HepG2 (cell line): Measurements from ENCODE around the gene PEMT. TPM values are rescaled to one million over a fixed set of nuclear protein-coding genes. Genes with fewer than 3 reads are reported as not detected.

Experiments used
- ATAC-seq: fragments of 200-7000 bp; cut with Tn5 transposase; 3 replicates; pipeline ENCODE4 v1.9.1; 2020; ENCODE audit warnings: mild to moderate bottlenecking, moderate library complexity
- BruUV-seq: library from RNA; stranded (reverse); fragments of 400-500 nt; replicated peaks from 2 replicates; lab custom pipeline; 2021; lab: Mats Ljungman, UMichigan
- CTCF ChIA-PET: fragments of 300-600 bp; formaldehyde crosslinking; extraction: SDS; loops from one replicate; lab custom pipeline; 2021; ENCODE audit warnings: low total read pairs, inconsistent platforms, low intra/inter-chr PET ratio; lab: Yijun Ruan, JAX
- POLR2A ChIA-PET: fragments of 350-600 bp; sonication (Branson Sonifier 250); formaldehyde crosslinking; loops from one replicate; lab custom pipeline; 2020; ENCODE audit warnings: antibody characterized with exemption, inconsistent platforms; lab: Yijun Ruan, JAX
- DNase-seq: peaks from one replicate; pipeline ENCODE4 v3.0.0-alpha.2; 2015; ENCODE audit warnings: low spot score
- FAIRE-seq: peaks from 3 replicates; lab custom pipeline; 2011; peaks lifted over from hg19 to GRCh38; lab: Jason Lieb, UNC
- H2AFZ ChIP-seq: one replicate; pipeline ENCODE4 v1.6.1; 2011; ENCODE audit warnings: low read length, inconsistent platforms
- H3K27ac ChIP-seq: fragments of 300-600 bp; 3 replicates; pipeline ENCODE4 v1.8.0; 2011; ENCODE audit warnings: mixed run types, mild to moderate bottlenecking, mixed read lengths, low read length, inconsistent platforms; ENCODE audit not compliant: insufficient read depth; ENCODE audit errors: extremely low read length
- H3K27me3 ChIP-seq, 2 experiments: fragments of 200-600 bp in 1 of 2; 2 replicates in 1 of 2; 3 replicates in 1 of 2; pipeline versions ENCODE4 v1.6.0 to v1.8.0; 2011; ENCODE audit warnings: low read length in 2 of 2, mild to moderate bottlenecking in 2 of 2, moderate library complexity in 2 of 2, inconsistent platforms in 1 of 2; ENCODE audit not compliant: insufficient read depth in 2 of 2, control insufficient read depth in 1 of 2
- H3K36me3 ChIP-seq, 2 experiments: fragments of 200-600 bp in 1 of 2; replicated peaks in 1 of 2; 2 replicates in 1 of 2; 3 replicates in 1 of 2; pipeline versions ENCODE4 v1.5.1 to v1.8.0; 2011; ENCODE audit warnings: low read length in 2 of 2, inconsistent platforms in 1 of 2; ENCODE audit not compliant: insufficient read depth in 2 of 2, control insufficient read depth in 1 of 2
- H3K4me1 ChIP-seq: 2 replicates; pipeline ENCODE4 v1.5.1; 2012; ENCODE audit warnings: low read length, inconsistent platforms; ENCODE audit not compliant: insufficient read depth
- H3K4me2 ChIP-seq: 2 replicates; pipeline ENCODE4 v1.6.0; 2011; ENCODE audit warnings: low read depth, low read length, inconsistent platforms
- H3K4me3 ChIP-seq, 3 experiments: fragments of 200-600 bp in 1 of 3; sonication (generic), shearing (Covaris generic) in 1 of 3; replicated peaks in 1 of 3; 2 replicates each; pipeline ENCODE4 v1.5.1; 2011 to 2016; ENCODE audit warnings: low read length in 3 of 3, inconsistent platforms in 2 of 3, low read depth in 2 of 3, mild to moderate bottlenecking in 2 of 3, control low read depth in 1 of 3, mixed read lengths in 1 of 3; ENCODE audit not compliant: insufficient read depth in 1 of 3
- H3K79me2 ChIP-seq: one replicate; pipeline ENCODE4 v1.6.1; 2011; ENCODE audit warnings: low read length, inconsistent platforms; ENCODE audit not compliant: insufficient read depth
- H3K9ac ChIP-seq: 2 replicates; pipeline ENCODE4 v1.6.0; 2011; ENCODE audit warnings: mild to moderate bottlenecking, low read depth, low read length, inconsistent platforms; ENCODE audit not compliant: insufficient read depth
- H3K9me3 ChIP-seq: 2 replicates; pipeline ENCODE4 v1.5.1; 2012; ENCODE audit warnings: mild to moderate bottlenecking, low read length
- H4K20me1 ChIP-seq: 2 replicates; pipeline ENCODE4 v1.6.0; 2011; ENCODE audit warnings: inconsistent platforms, mild to moderate bottlenecking, low read length, moderate library complexity; ENCODE audit not compliant: insufficient read depth
- CHD2 ChIP-seq: IDR thresholded peaks from 2 replicates; pipeline ENCODE4 v1.6.1; 2011; ENCODE audit warnings: low read depth, low read length, improper control_type of control experiment
- ETV6 ChIP-seq: sonication (generic); formaldehyde crosslinking; conservative IDR thresholded peaks from 2 replicates; pipeline ENCODE4 v1.4.0; 2020; ENCODE audit warnings: missing genetic modification reagents
- HOXA5 ChIP-seq: sonication (generic); formaldehyde crosslinking; IDR thresholded peaks from 2 replicates; pipeline ENCODE4 v1.4.0; 2020; ENCODE audit warnings: missing genetic modification reagents
- MYNN ChIP-seq: sonication (generic); formaldehyde crosslinking; IDR thresholded peaks from 2 replicates; pipeline ENCODE4 v1.4.0; 2020; ENCODE audit warnings: mild to moderate bottlenecking, low read depth, missing genetic modification reagents
- NCOA2 ChIP-seq: sonication (generic); formaldehyde crosslinking; IDR thresholded peaks from 2 replicates; pipeline ENCODE4 v1.8.0; 2022; ENCODE audit warnings: inconsistent platforms
- NFRKB ChIP-seq: fragments of 450-650 bp; IDR thresholded peaks from 2 replicates; pipeline ENCODE4 v1.6.1; 2017
- SP4 ChIP-seq: sonication (generic); formaldehyde crosslinking; IDR thresholded peaks from 2 replicates; pipeline ENCODE4 v1.8.1; 2023; ENCODE audit warnings: mild to moderate bottlenecking, missing genetic modification reagents
- SRY ChIP-seq: sonication (generic); formaldehyde crosslinking; IDR thresholded peaks from 2 replicates; pipeline ENCODE4 v1.8.0; 2022; ENCODE audit warnings: mild to moderate bottlenecking, missing genetic modification reagents
- STAT5B ChIP-seq: sonication (generic); formaldehyde crosslinking; IDR thresholded peaks from 2 replicates; pipeline ENCODE4 v1.4.0; 2020; ENCODE audit warnings: missing genetic modification reagents
- TEAD2 ChIP-seq: sonication (generic); formaldehyde crosslinking; IDR thresholded peaks from 2 replicates; pipeline ENCODE4 v1.9.0; 2021; ENCODE audit warnings: missing genetic modification reagents
- ZNF205 ChIP-seq: IDR thresholded peaks from 2 replicates; pipeline ENCODE4 v1.6.1; 2018; ENCODE audit warnings: missing biosample characterization, missing genetic modification reagents
- ZNF235 ChIP-seq: sonication (generic); formaldehyde crosslinking; IDR thresholded peaks from 2 replicates; pipeline ENCODE4 v1.8.1; 2023; ENCODE audit warnings: mild to moderate bottlenecking, missing genetic modification reagents, borderline replicate concordance
- ZNF331 ChIP-seq: sonication (generic); formaldehyde crosslinking; IDR thresholded peaks from 2 replicates; pipeline ENCODE4 v1.4.0; 2020; ENCODE audit warnings: missing genetic modification reagents
- WGBS: methylation state at CpG from one replicate; pipeline ENCODE4 v1.1.6; 2017; ENCODE audit warnings: low lambda C conversion rate; 5-methylcytosine and 5-hydroxymethylcytosine counted together
- in situ Hi-C: cut with HindIII; loops from 2 replicates; pipeline ENCODE4 v1.10.0; 2017; ENCODE audit warnings: low pct_unique_long_range_greater_than_20kb; ENCODE audit not compliant: extremely low pct_ligation_motif_present
- intact Hi-C: fragments of 100-400 bp; cut with micrococcal nuclease; formaldehyde crosslinking; loops from one replicate; pipeline ENCODE4 v1.10.0; 2022; ENCODE audit not compliant: unreplicated experiment
- polyA plus RNA-seq, 8 experiments: library from polyadenylated mRNA; depleted of rRNA in 3 of 8; stranded (reverse) in 7 of 8; unstranded in 1 of 8; fragments of >200 nt; fragmentation: Illumina TruSeq in 4 of 8; extraction: Trizol in 4 of 8; gene quantifications; 2 replicates each; pipeline versions ENCODE4 v1.2.1 to v1.2.3, GENCODE V29; 2011 to 2016; ENCODE audit warnings: low read depth in 4 of 8, missing spikeins in 1 of 8, mixed read lengths in 1 of 8; ENCODE audit not compliant: insufficient read depth in 1 of 8
- total RNA-seq, 5 experiments: library from RNA; depleted of rRNA; stranded (reverse); fragments of >200 nt; fragmentation: Illumina TruSeq; extraction: Trizol; gene quantifications; 2 replicates each; pipeline ENCODE4 v1.2.3, GENCODE V29; 2016; ENCODE audit warnings: low read depth in 1 of 5
- TF ChIP-seq, protein P1 (sequence below): IDR thresholded peaks from 2 replicates; pipeline ENCODE4 v1.4.0; 2020; ENCODE audit warnings: mild to moderate bottlenecking, missing genetic modification reagents
- TF ChIP-seq, protein P2 (sequence below): sonication (generic); formaldehyde crosslinking; IDR thresholded peaks from 2 replicates; pipeline ENCODE4 v1.4.0; 2020; ENCODE audit warnings: missing genetic modification reagents
- TF ChIP-seq, protein P3 (sequence below): sonication (generic); formaldehyde crosslinking; IDR thresholded peaks from 2 replicates; pipeline ENCODE4 v1.9.0; 2021; ENCODE audit warnings: mild to moderate bottlenecking, missing genetic modification reagents

Gene PEMT
- total and polyA plus RNA-seq, 2 of the 13 experiments (the other 11 are each of a cell fraction or from before 2014, with no cell fraction given), result 31.7 to 43.6 TPM

DNA sequence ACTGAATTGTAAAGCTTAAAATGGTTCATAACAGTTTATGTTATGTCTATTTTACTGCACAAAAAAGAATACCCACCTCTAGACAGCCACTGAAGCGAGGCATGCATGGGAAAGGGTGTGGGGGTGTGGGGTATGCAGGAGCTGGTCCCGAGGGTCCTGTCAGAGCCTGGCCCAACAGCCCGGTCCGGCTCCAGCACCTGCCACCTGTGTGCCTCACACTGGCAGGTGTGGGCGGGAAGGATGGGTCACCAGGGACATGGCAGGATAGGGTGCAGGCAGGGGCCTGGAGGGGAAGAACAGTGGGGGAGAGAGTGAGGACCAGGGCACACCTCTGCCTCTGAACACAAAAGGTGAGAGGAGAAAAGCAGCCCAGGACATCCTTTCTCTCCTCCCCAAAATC lies 72.6 kb downstream of the PEMT start:
- H3K27me3 ChIP-seq, result no peaks in the 10 kb centered on the region
- H3K4me2 ChIP-seq, result no peak overlapping the region
- no peak overlapping the region for H2AFZ ChIP-seq
- no TSS peak for BruUV-seq
- H3K9ac ChIP-seq, result no peak overlapping the region
- intact Hi-C loops, result no loop called here
- no peak overlapping the region for H3K4me3 ChIP-seq
- H4K20me1 ChIP-seq, result 0 out of 2 replicates have a peak, but pooled peaks cover 6% of the 10 kb centered on the region
- CTCF ChIA-PET, result no interaction called here
- WGBS, result 91% methylated on average over 5 of the region's 5 CpGs
- FAIRE-seq (no peak), DNase-seq (no peak), ATAC-seq (no peak)
- H3K9me3 ChIP-seq, result no peaks in the 10 kb centered on the region
- no peaks in the 10 kb centered on the region for H3K79me2 ChIP-seq
- H3K36me3 ChIP-seq, result peaks cover 3 to 4% of the 10 kb centered on the region in 2 experiments; a peak in 2 of 5 replicates
- H3K27ac ChIP-seq, result no peak overlapping the region
- in situ Hi-C loops, result no loop called here
- H3K4me1 ChIP-seq, result no peaks in the 10 kb centered on the region
- POLR2A ChIA-PET, result interaction anchor here (1.2 kb wide), 1 partner anchor 22 kb away, joined by 3 read pairs; no protein-coding TSS in a partner anchor
- TF ChIP-seq SP4 (CRISPR knock-in tag) (no peak), ETV6 (CRISPR knock-in tag) (no peak), ZNF331 (CRISPR knock-in tag) (no peak), NFRKB (no peak), TEAD2 (CRISPR knock-in tag) (no peak), MYNN (CRISPR knock-in tag) (no peak), ZNF235 (CRISPR knock-in tag) (no peak), NCOA2 (CRISPR knock-in tag) (no peak), SRY (no peak), ZNF205 (CRISPR knock-in tag) (no peak), CHD2 (no peak), HOXA5 (CRISPR knock-in tag) (no peak), STAT5B (CRISPR knock-in tag) (no peak)
- TF ChIP-seq, protein P1, sequence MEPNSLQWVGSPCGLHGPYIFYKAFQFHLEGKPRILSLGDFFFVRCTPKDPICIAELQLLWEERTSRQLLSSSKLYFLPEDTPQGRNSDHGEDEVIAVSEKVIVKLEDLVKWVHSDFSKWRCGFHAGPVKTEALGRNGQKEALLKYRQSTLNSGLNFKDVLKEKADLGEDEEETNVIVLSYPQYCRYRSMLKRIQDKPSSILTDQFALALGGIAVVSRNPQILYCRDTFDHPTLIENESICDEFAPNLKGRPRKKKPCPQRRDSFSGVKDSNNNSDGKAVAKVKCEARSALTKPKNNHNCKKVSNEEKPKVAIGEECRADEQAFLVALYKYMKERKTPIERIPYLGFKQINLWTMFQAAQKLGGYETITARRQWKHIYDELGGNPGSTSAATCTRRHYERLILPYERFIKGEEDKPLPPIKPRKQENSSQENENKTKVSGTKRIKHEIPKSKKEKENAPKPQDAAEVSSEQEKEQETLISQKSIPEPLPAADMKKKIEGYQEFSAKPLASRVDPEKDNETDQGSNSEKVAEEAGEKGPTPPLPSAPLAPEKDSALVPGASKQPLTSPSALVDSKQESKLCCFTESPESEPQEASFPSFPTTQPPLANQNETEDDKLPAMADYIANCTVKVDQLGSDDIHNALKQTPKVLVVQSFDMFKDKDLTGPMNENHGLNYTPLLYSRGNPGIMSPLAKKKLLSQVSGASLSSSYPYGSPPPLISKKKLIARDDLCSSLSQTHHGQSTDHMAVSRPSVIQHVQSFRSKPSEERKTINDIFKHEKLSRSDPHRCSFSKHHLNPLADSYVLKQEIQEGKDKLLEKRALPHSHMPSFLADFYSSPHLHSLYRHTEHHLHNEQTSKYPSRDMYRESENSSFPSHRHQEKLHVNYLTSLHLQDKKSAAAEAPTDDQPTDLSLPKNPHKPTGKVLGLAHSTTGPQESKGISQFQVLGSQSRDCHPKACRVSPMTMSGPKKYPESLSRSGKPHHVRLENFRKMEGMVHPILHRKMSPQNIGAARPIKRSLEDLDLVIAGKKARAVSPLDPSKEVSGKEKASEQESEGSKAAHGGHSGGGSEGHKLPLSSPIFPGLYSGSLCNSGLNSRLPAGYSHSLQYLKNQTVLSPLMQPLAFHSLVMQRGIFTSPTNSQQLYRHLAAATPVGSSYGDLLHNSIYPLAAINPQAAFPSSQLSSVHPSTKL (CRISPR knock-in tag), result no peak
- TF ChIP-seq, protein P2, sequence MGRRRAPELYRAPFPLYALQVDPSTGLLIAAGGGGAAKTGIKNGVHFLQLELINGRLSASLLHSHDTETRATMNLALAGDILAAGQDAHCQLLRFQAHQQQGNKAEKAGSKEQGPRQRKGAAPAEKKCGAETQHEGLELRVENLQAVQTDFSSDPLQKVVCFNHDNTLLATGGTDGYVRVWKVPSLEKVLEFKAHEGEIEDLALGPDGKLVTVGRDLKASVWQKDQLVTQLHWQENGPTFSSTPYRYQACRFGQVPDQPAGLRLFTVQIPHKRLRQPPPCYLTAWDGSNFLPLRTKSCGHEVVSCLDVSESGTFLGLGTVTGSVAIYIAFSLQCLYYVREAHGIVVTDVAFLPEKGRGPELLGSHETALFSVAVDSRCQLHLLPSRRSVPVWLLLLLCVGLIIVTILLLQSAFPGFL (CRISPR knock-in tag), result no peak
- TF ChIP-seq, protein P3, sequence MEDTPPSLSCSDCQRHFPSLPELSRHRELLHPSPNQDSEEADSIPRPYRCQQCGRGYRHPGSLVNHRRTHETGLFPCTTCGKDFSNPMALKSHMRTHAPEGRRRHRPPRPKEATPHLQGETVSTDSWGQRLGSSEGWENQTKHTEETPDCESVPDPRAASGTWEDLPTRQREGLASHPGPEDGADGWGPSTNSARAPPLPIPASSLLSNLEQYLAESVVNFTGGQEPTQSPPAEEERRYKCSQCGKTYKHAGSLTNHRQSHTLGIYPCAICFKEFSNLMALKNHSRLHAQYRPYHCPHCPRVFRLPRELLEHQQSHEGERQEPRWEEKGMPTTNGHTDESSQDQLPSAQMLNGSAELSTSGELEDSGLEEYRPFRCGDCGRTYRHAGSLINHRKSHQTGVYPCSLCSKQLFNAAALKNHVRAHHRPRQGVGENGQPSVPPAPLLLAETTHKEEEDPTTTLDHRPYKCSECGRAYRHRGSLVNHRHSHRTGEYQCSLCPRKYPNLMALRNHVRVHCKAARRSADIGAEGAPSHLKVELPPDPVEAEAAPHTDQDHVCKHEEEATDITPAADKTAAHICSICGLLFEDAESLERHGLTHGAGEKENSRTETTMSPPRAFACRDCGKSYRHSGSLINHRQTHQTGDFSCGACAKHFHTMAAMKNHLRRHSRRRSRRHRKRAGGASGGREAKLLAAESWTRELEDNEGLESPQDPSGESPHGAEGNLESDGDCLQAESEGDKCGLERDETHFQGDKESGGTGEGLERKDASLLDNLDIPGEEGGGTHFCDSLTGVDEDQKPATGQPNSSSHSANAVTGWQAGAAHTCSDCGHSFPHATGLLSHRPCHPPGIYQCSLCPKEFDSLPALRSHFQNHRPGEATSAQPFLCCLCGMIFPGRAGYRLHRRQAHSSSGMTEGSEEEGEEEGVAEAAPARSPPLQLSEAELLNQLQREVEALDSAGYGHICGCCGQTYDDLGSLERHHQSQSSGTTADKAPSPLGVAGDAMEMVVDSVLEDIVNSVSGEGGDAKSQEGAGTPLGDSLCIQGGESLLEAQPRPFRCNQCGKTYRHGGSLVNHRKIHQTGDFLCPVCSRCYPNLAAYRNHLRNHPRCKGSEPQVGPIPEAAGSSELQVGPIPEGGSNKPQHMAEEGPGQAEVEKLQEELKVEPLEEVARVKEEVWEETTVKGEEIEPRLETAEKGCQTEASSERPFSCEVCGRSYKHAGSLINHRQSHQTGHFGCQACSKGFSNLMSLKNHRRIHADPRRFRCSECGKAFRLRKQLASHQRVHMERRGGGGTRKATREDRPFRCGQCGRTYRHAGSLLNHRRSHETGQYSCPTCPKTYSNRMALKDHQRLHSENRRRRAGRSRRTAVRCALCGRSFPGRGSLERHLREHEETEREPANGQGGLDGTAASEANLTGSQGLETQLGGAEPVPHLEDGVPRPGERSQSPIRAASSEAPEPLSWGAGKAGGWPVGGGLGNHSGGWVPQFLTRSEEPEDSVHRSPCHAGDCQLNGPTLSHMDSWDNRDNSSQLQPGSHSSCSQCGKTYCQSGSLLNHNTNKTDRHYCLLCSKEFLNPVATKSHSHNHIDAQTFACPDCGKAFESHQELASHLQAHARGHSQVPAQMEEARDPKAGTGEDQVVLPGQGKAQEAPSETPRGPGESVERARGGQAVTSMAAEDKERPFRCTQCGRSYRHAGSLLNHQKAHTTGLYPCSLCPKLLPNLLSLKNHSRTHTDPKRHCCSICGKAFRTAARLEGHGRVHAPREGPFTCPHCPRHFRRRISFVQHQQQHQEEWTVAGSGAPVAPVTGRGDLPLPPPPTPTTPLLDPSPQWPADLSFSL, result no peak
